GM18520 (cell line): ENCODE data around the gene IL4I1.
A peak's percentile ranks its signal among the peaks of the same experiment; 100 is the strongest.

ENCODE experiments used
- ATAC-seq: cut with Tn5 transposase; IDR thresholded peaks from one replicate; pipeline ENCODE4 v1.9.1; 2021; ENCODE audit not compliant: unreplicated experiment

The IL4I1 gene

GRCh38 chr19:49866933-49867782 is 29.5 kb downstream of the IL4I1 start, which contains the start of gene PNKP:
PNKP (minus strand) TSS chr19:49867576; CDS start chr19:49867204, 372 bp downstream.
- peak; percentile 24 for ATAC-seq

GRCh38 chr19:49864890-49865289 is 31.8 kb downstream of the IL4I1 start:
- ATAC-seq: no peak

- ATAC-seq: no peak
Observed at GRCh38 chr19:49863935-49864320, 32.8 kb downstream of the IL4I1 start.

- no peak for ATAC-seq
Observed at GRCh38 chr19:49863254-49863934, 33.3 kb downstream of the IL4I1 start.

- ATAC-seq: no peak
Observed at GRCh38 chr19:49862391-49863253, 34.1 kb downstream of the IL4I1 start.

- no peak for ATAC-seq
Observed at GRCh38 chr19:49861541-49862378, 34.9 kb downstream of the IL4I1 start.

- ATAC-seq: no peak
Observed at GRCh38 chr19:49861107-49861506, 35.6 kb downstream of the IL4I1 start.

- no peak for ATAC-seq
Observed at GRCh38 chr19:49860336-49861102, 36.2 kb downstream of the IL4I1 start.

GRCh38 chr19:49859682-49860335 is 36.9 kb downstream of the IL4I1 start:
- ATAC-seq: no peak

GRCh38 chr19:49858088-49858985 is 38.4 kb downstream of the IL4I1 start:
- no peak for ATAC-seq

GRCh38 chr19:49857838-49858087 is 38.9 kb downstream of the IL4I1 start:
- no peak for ATAC-seq

GRCh38 chr19:49857061-49857837 is 39.4 kb downstream of the IL4I1 start:
- ATAC-seq: no peak

GRCh38 chr19:49856574-49857021 is 40.1 kb downstream of the IL4I1 start:
- ATAC-seq: no peak

GRCh38 chr19:49855676-49856573 is 40.8 kb downstream of the IL4I1 start:
- ATAC-seq: no peak

- no peak for ATAC-seq
Observed at GRCh38 chr19:49855277-49855675, 41.4 kb downstream of the IL4I1 start.

GRCh38 chr19:49854378-49855263 is 42.1 kb downstream of the IL4I1 start:
- no peak for ATAC-seq
